ENCODE data around the gene CHST11.

The CHST11 gene

GRCh38 chr12:104426926-104427546 is 29.7 kb upstream of the CHST11 start:
- H3K27ac ChIP-seq (ENCODE audit: low read length), result no peak overlapping the region
- no peaks in the 10 kb centered on the region for H3K27me3 ChIP-seq (ENCODE audit: insufficient read depth, low read length, poor library complexity)
- no peaks in the 10 kb centered on the region for H3K36me3 ChIP-seq (ENCODE audit: insufficient read depth, low read length)
- ATAC-seq (ENCODE audit: insufficient read depth, low read depth), result no peak
- H3K79me2 ChIP-seq (ENCODE audit: insufficient read depth, low read length), result no peaks in the 10 kb centered on the region
- TF ChIP-seq EZH2 (IDR thresholded peaks at IDR 0.05; ENCODE audit: borderline replicate concordance, low read depth, low read length, severe bottlenecking), result no peak
- TF ChIP-seq, protein P1, sequence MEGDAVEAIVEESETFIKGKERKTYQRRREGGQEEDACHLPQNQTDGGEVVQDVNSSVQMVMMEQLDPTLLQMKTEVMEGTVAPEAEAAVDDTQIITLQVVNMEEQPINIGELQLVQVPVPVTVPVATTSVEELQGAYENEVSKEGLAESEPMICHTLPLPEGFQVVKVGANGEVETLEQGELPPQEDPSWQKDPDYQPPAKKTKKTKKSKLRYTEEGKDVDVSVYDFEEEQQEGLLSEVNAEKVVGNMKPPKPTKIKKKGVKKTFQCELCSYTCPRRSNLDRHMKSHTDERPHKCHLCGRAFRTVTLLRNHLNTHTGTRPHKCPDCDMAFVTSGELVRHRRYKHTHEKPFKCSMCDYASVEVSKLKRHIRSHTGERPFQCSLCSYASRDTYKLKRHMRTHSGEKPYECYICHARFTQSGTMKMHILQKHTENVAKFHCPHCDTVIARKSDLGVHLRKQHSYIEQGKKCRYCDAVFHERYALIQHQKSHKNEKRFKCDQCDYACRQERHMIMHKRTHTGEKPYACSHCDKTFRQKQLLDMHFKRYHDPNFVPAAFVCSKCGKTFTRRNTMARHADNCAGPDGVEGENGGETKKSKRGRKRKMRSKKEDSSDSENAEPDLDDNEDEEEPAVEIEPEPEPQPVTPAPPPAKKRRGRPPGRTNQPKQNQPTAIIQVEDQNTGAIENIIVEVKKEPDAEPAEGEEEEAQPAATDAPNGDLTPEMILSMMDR (IDR thresholded peaks at IDR 0.05; ENCODE audit: borderline replicate concordance, extremely low read depth, low read length, poor library complexity, severe bottlenecking), result no peak
- no peaks in the 10 kb centered on the region for H3K4me1 ChIP-seq (ENCODE audit: insufficient read depth, low read length)
- H3K4me2 ChIP-seq (ENCODE audit: insufficient read depth, low read length), result no peak overlapping the region
- no peak overlapping the region for H2AFZ ChIP-seq (ENCODE audit: low read depth, low read length)
- H3K9me3 ChIP-seq (ENCODE audit: insufficient read depth, low read length, severe bottlenecking), result no peaks in the 10 kb centered on the region
- no peak overlapping the region for H3K9ac ChIP-seq (ENCODE audit: low read depth, low read length)
- DNase-seq, result no peak
- no peak overlapping the region for H3K4me3 ChIP-seq (ENCODE audit: low read depth in 1 of 2, low read length in 2 of 2)
- no peaks in the 10 kb centered on the region for H4K20me1 ChIP-seq (ENCODE audit: insufficient read depth, low read length)

DNA sequence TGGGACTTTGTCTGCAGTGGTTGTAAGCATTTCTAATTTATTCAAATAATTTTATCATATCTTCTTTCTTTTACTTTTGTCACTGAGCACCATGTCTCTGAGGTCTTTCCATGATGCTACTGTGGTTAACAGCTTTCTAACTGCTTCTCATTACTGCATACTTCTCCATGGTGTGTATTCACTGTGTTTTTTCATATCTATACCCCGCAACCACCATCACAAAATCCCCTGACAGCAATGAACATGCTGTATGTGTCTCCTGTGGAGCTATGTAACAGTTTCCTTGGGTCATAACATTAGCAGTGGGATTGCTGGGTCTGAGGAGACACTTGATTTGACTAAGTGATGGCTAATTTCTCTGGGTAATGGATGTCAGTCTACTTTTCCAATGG is 29.2 kb upstream of the CHST11 start:
- H3K36me3 ChIP-seq (ENCODE audit: insufficient read depth, low read length), result no peaks in the 10 kb centered on the region
- ATAC-seq (ENCODE audit: insufficient read depth, low read depth), result no peak
- H3K9ac ChIP-seq (ENCODE audit: low read depth, low read length), result no peak overlapping the region
- DNase-seq, result no peak
- H3K4me2 ChIP-seq (ENCODE audit: insufficient read depth, low read length), result no peak overlapping the region
- no peak overlapping the region for H3K4me3 ChIP-seq (ENCODE audit: low read depth in 1 of 2, low read length in 2 of 2)
- no peak overlapping the region for H3K27ac ChIP-seq (ENCODE audit: low read length)
- H2AFZ ChIP-seq (ENCODE audit: low read depth, low read length), result no peak overlapping the region
- no peaks in the 10 kb centered on the region for H3K79me2 ChIP-seq (ENCODE audit: insufficient read depth, low read length)
- no peaks in the 10 kb centered on the region for H3K27me3 ChIP-seq (ENCODE audit: insufficient read depth, low read length, poor library complexity)
- no peaks in the 10 kb centered on the region for H3K4me1 ChIP-seq (ENCODE audit: insufficient read depth, low read length)
- TF ChIP-seq, protein P1 (IDR thresholded peaks at IDR 0.05; ENCODE audit: borderline replicate concordance, extremely low read depth, low read length, poor library complexity, severe bottlenecking), result no peak
- TF ChIP-seq EZH2 (IDR thresholded peaks at IDR 0.05; ENCODE audit: borderline replicate concordance, low read depth, low read length, severe bottlenecking), result no peak
- H4K20me1 ChIP-seq (ENCODE audit: insufficient read depth, low read length), result no peaks in the 10 kb centered on the region
- no peaks in the 10 kb centered on the region for H3K9me3 ChIP-seq (ENCODE audit: insufficient read depth, low read length, severe bottlenecking)

DNA sequence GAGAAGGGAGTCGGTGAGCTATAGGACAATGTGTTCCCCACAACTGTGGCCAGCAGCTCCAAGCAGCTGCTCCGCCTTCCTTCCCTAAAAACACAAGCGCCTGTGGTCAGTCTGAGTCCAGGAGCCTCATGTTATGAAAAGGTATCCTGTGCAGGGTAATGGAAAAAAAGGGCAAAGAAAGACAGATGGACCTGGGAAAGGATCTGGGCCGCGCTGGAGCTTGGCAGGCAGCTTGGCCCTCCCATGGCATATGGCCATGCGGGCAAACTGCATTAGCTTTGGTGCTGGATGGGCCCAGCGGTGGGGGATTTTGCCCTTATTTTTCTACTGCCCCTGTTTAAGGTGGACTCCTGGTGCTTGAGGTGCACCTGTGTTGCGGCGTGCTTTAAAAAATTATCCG is 23.7 kb upstream of the CHST11 start:
- Histone ChIP-seq H3K9ac (ENCODE audit: low read depth, low read length) (no peak overlapping the region), H3K9me3 (ENCODE audit: insufficient read depth, low read length, severe bottlenecking) (no peaks in the 10 kb centered on the region), H3K27ac (ENCODE audit: low read length) (no peak overlapping the region), H3K36me3 (ENCODE audit: insufficient read depth, low read length) (no peaks in the 10 kb centered on the region), H3K79me2 (ENCODE audit: insufficient read depth, low read length) (no peaks in the 10 kb centered on the region), H3K4me3 (ENCODE audit: low read depth in 1 of 2, low read length in 2 of 2) (no peak overlapping the region), H2AFZ (ENCODE audit: low read depth, low read length) (no peak overlapping the region), H3K4me1 (ENCODE audit: insufficient read depth, low read length) (no peaks in the 10 kb centered on the region), H3K27me3 (ENCODE audit: insufficient read depth, low read length, poor library complexity) (no peaks in the 10 kb centered on the region), H4K20me1 (ENCODE audit: insufficient read depth, low read length) (no peaks in the 10 kb centered on the region), H3K4me2 (ENCODE audit: insufficient read depth, low read length) (no peak overlapping the region)
- TF ChIP-seq, protein P1 (IDR thresholded peaks at IDR 0.05; ENCODE audit: borderline replicate concordance, extremely low read depth, low read length, poor library complexity, severe bottlenecking), result no peak
- no peak for TF ChIP-seq EZH2 (IDR thresholded peaks at IDR 0.05; ENCODE audit: borderline replicate concordance, low read depth, low read length, severe bottlenecking)
- DNase-seq (no peak), ATAC-seq (ENCODE audit: insufficient read depth, low read depth) (no peak)

All from DND-41 (cell line).